Caco-2 (cell line): ENCODE data around the gene TMC6. TPM values are rescaled to one million over a fixed set of nuclear protein-coding genes. Genes with fewer than 3 reads are reported as not detected.

Experiments used
- BruUV-seq: library from RNA; stranded (reverse); fragments of 400-500 nt; replicated peaks from 2 replicates; lab custom pipeline; 2021; lab: Mats Ljungman, UMichigan
- CTCF ChIA-PET: fragments of 300-600 bp; sonication (Branson Sonifier 250); formaldehyde crosslinking; loops from one replicate; lab custom pipeline; 2022; ENCODE audit warnings: antibody characterized with exemption; lab: Charles Lee
- POLR2A ChIA-PET: fragments of 300-600 bp; sonication (Branson Sonifier 250); formaldehyde crosslinking; loops from one replicate; lab custom pipeline; 2022; ENCODE audit warnings: antibody characterized with exemption; lab: Charles Lee
- DNase-seq, 2 experiments: peaks; one replicate each; pipeline versions ENCODE4 v3.0.0 to v3.0.0-alpha.2; 2020 to 2022
- H3K27me3 ChIP-seq: replicated peaks from 2 replicates; pipeline ENCODE4 v1.6.0; 2011; ENCODE audit warnings: low read length; ENCODE audit not compliant: control insufficient read depth, insufficient read depth
- H3K36me3 ChIP-seq: 2 replicates; pipeline ENCODE4 v1.5.1; 2011; ENCODE audit warnings: low read length; ENCODE audit not compliant: control insufficient read depth, insufficient read depth
- H3K4me1 ChIP-seq: fragments of 250-450 bp; sonication (Bioruptor Pico); 2 replicates; pipeline ENCODE4 v1.5.1; 2020; ENCODE audit warnings: mild to moderate bottlenecking
- H3K4me3 ChIP-seq: 2 replicates; pipeline ENCODE4 v1.5.1; 2011; ENCODE audit warnings: low read depth, mild to moderate bottlenecking, control low read depth, low read length
- H3K9me3 ChIP-seq: fragments of 250-450 bp; sonication (Bioruptor Pico); 2 replicates; pipeline ENCODE4 v1.5.1; 2020; ENCODE audit warnings: mild to moderate bottlenecking, moderate library complexity
- H3K27ac Mint-ChIP-seq: one replicate; pipeline ENCODE4 v1.8.0; 2022; ENCODE audit warnings: mixed read lengths; ENCODE audit not compliant: unreplicated experiment
- H3K27me3 Mint-ChIP-seq: one replicate; pipeline ENCODE4 v1.8.0; 2022; ENCODE audit warnings: mixed read lengths; ENCODE audit not compliant: insufficient read depth, unreplicated experiment
- H3K36me3 Mint-ChIP-seq: one replicate; pipeline ENCODE4 v1.8.0; 2022; ENCODE audit warnings: mild to moderate bottlenecking, mixed read lengths; ENCODE audit not compliant: insufficient read depth, unreplicated experiment
- H3K4me1 Mint-ChIP-seq: one replicate; pipeline ENCODE4 v1.8.0; 2022; ENCODE audit warnings: low read depth, mixed read lengths; ENCODE audit not compliant: unreplicated experiment
- H3K4me3 Mint-ChIP-seq: one replicate; pipeline ENCODE4 v1.8.0; 2022; ENCODE audit warnings: mild to moderate bottlenecking, moderate library complexity, mixed read lengths; ENCODE audit not compliant: unreplicated experiment
- H3K9me3 Mint-ChIP-seq: one replicate; pipeline ENCODE4 v1.8.0; 2022; ENCODE audit warnings: mixed read lengths; ENCODE audit not compliant: unreplicated experiment
- CTCF ChIP-seq, 2 experiments: fragments of 200-600 bp in 1 of 2; IDR thresholded peaks; 1 replicate in 1 of 2; 2 replicates in 1 of 2; pipeline versions ENCODE4 v1.5.1 to v1.8.0; 2011 to 2022; ENCODE audit warnings: antibody characterized with exemption in 1 of 2, control low read depth in 1 of 2, inconsistent platforms in 1 of 2, low read depth in 1 of 2, low read length in 1 of 2, mild to moderate bottlenecking in 1 of 2, moderate library complexity in 1 of 2; ENCODE audit not compliant: insufficient read depth in 1 of 2, severe bottlenecking in 1 of 2, unreplicated experiment in 1 of 2
- intact Hi-C: fragments of 100-400 bp; cut with micrococcal nuclease; formaldehyde crosslinking; loops from one replicate; pipeline ENCODE4 v1.10.0; 2022; ENCODE audit not compliant: unreplicated experiment
- total RNA-seq: library from RNA; stranded (reverse); gene quantifications from 2 replicates; pipeline ENCODE4 v1.2.3, GENCODE V29; 2022

The TMC6 gene
- total RNA-seq, 1 experiment from 2014 or later: 77.7 TPM

- no peaks in the 10 kb centered on the region for H3K4me1 Mint-ChIP-seq
- CTCF ChIA-PET: no interaction called here
- intact Hi-C loops: no loop called here
These were observed 6.7 kb downstream of the TMC6 start for GRCh38 chr17:78121801-78122215.

GRCh38 chr17:78120971-78121800 is 7.4 kb downstream of the TMC6 start:
- POLR2A ChIA-PET: interaction anchor here (0.6 kb wide), 1 partner anchor 19 kb away, joined by 4 read pairs; no protein-coding TSS in a partner anchor
- intact Hi-C loops: no loop called here
- no TSS peak for BruUV-seq
- Mint-ChIP-seq H3K36me3 (peaks cover 22% of the 10 kb centered on the region), H3K4me1 (no peaks in the 10 kb centered on the region), H3K9me3 (no peaks in the 10 kb centered on the region), H3K27ac (no peak overlapping the region), H3K4me3 (no peak overlapping the region), H3K27me3 (no peaks in the 10 kb centered on the region)
- peaks cover 5% of the 10 kb centered on the region; the same call in 1 of the 2 replicates for H3K36me3 ChIP-seq
- no peak overlapping the region for H3K4me3 ChIP-seq
- no peak for DNase-seq
- H3K4me1 ChIP-seq: no peaks in the 10 kb centered on the region
- no peak for TF ChIP-seq CTCF (IDR thresholded peaks at IDR 0.05; ENCODE audit: insufficient read depth in 1 of 2, low read depth in 1 of 2, low read length in 1 of 2, severe bottlenecking in 1 of 2, unreplicated experiment in 1 of 2)
- CTCF ChIA-PET: no interaction called here
- H3K27me3 ChIP-seq: no peaks in the 10 kb centered on the region
- no peaks in the 10 kb centered on the region for H3K9me3 ChIP-seq

More at GRCh38 chr17:78121801-78122215, 6.7 kb downstream of the TMC6 start:
- DNase-seq: no peak
- POLR2A ChIA-PET: no interaction called here
- Histone ChIP-seq H3K36me3 (peaks cover 5% of the 10 kb centered on the region; the same call in 1 of the 2 replicates), H3K4me3 (no peak overlapping the region), H3K4me1 (0 out of 2 replicates have a peak, but pooled peaks cover 6% of the 10 kb centered on the region), H3K27me3 (no peaks in the 10 kb centered on the region), H3K9me3 (no peaks in the 10 kb centered on the region)
- no peaks in the 10 kb centered on the region for H3K9me3 Mint-ChIP-seq
- peaks cover 22% of the 10 kb centered on the region for H3K36me3 Mint-ChIP-seq
- BruUV-seq: no TSS peak
- no peaks in the 10 kb centered on the region for H3K27me3 Mint-ChIP-seq
- no peak overlapping the region for H3K4me3 Mint-ChIP-seq
- H3K27ac Mint-ChIP-seq: no peak overlapping the region
- no peak for TF ChIP-seq CTCF (IDR thresholded peaks at IDR 0.05; ENCODE audit: insufficient read depth in 1 of 2, low read depth in 1 of 2, low read length in 1 of 2, severe bottlenecking in 1 of 2, unreplicated experiment in 1 of 2)

- Histone ChIP-seq H3K36me3 (peaks cover 3% of the 10 kb centered on the region; the same call in 1 of the 2 replicates), H3K27me3 (no peaks in the 10 kb centered on the region), H3K9me3 (no peaks in the 10 kb centered on the region), H3K4me1 (no peaks in the 10 kb centered on the region), H3K4me3 (no peak overlapping the region)
- intact Hi-C loops: no loop called here
- ChIA-PET CTCF (no interaction called here), POLR2A (interaction anchor here (0.6 kb wide), 1 partner anchor 20 kb away, joined by 4 read pairs; no protein-coding TSS in a partner anchor)
- peaks cover 22% of the 10 kb centered on the region for H3K36me3 Mint-ChIP-seq
- no peak for DNase-seq
- H3K27ac Mint-ChIP-seq: no peak overlapping the region
- no peak overlapping the region for H3K4me3 Mint-ChIP-seq
- no peaks in the 10 kb centered on the region for H3K9me3 Mint-ChIP-seq
- no peaks in the 10 kb centered on the region for H3K4me1 Mint-ChIP-seq
- no peaks in the 10 kb centered on the region for H3K27me3 Mint-ChIP-seq
- TF ChIP-seq CTCF (IDR thresholded peaks at IDR 0.05; ENCODE audit: insufficient read depth in 1 of 2, low read depth in 1 of 2, low read length in 1 of 2, severe bottlenecking in 1 of 2, unreplicated experiment in 1 of 2): no peak
- no TSS peak for BruUV-seq
These were observed 8.0 kb downstream of the TMC6 start for GRCh38 chr17:78120537-78120936.
